ENCODE results near the gene SRSF10.

DNA sequence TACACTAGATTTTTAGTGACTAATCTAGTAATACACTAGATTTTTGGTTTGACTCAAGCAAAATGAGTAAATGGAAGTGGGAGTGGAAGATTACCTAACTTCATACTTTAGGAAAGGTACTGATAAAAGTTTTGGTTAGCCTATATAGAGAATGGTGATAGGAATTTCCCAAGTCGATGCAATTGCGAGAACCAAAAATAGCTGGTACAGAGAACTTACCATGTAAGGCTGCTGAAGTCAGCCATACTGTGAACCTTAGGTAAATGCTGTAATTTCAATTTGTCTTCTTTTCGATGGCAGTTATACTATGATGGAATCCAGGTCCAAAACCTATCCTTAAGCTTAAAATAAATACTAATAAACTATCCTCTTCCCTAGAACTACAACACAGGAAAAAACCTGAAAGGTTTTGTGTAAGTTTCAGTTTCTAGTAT, 15.9 kb downstream of the SRSF10 start:
- TF ChIP-seq, protein P1, sequence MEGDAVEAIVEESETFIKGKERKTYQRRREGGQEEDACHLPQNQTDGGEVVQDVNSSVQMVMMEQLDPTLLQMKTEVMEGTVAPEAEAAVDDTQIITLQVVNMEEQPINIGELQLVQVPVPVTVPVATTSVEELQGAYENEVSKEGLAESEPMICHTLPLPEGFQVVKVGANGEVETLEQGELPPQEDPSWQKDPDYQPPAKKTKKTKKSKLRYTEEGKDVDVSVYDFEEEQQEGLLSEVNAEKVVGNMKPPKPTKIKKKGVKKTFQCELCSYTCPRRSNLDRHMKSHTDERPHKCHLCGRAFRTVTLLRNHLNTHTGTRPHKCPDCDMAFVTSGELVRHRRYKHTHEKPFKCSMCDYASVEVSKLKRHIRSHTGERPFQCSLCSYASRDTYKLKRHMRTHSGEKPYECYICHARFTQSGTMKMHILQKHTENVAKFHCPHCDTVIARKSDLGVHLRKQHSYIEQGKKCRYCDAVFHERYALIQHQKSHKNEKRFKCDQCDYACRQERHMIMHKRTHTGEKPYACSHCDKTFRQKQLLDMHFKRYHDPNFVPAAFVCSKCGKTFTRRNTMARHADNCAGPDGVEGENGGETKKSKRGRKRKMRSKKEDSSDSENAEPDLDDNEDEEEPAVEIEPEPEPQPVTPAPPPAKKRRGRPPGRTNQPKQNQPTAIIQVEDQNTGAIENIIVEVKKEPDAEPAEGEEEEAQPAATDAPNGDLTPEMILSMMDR (IDR thresholded peaks at IDR 0.05): no peak
- no peak for TF ChIP-seq POLR2A (IDR thresholded peaks at IDR 0.05)
